Middle frontal gyrus (tissue), 1 donor: Measurements from ENCODE around the gene EVPL.
"Not testable (repeated sequence)": the region's sequence is repeated elsewhere in the genome, so short reads cannot be mapped to it uniquely, and the experiment has no call there.

Experiments
- DNase-seq: peaks from one replicate; pipeline ENCODE4 v3.0.0-alpha.2; 2015; ENCODE audit warnings: low spot score; ENCODE audit errors: extremely low spot score

The EVPL gene

DNA sequence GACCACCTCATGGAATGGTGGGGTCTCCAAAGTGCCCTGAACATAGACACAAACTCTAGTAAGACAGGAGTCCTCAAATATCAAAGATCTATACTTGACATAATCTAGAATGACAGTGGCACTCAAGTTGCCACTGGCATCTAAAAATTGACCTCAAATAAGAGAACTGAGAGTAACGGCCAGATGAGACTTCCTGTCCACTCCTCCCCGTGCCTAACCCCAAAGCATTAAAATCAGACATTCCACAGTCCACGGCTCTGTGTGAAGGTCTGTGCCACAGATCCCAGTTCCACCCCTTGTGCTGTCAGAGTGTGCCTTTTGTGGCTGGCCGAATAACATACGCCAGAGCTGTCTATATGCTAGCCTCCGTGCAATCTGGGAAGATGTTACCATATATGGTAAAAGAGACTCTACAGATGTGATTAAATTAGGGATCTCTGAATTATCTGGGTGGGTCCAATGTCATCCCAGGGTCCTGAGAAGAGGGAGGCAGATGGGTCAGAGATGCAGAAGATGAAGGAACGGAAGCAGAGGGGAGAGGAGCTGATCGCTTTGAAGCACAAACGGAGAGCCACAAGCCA lies 21.0 kb upstream of the EVPL start:
- no peak for DNase-seq

DNA sequence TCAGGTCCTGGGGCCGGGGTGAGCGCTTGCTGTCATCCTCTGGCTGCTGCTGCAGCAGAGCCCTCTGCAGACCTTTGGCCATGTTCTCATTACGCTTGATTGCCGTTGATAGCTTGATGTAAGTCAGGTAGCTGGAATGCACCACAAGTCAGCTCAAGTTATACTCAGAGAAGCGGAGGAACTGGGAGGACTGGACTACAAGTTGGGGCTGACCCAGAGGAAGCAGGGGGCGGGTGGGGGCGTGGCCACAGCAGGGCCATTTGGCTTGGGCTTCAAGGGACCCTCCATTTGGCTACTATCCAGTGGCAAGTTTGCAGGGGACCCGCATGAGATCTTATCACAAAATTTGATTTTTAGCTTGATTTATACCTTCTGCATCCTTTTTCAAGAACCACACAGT lies 19.0 kb upstream of the EVPL start:
- DNase-seq = no peak

- DNase-seq = not testable (repeated sequence)
These were observed 17.4 kb upstream of the EVPL start for GRCh38 chr17:76044475-76045007.

DNA sequence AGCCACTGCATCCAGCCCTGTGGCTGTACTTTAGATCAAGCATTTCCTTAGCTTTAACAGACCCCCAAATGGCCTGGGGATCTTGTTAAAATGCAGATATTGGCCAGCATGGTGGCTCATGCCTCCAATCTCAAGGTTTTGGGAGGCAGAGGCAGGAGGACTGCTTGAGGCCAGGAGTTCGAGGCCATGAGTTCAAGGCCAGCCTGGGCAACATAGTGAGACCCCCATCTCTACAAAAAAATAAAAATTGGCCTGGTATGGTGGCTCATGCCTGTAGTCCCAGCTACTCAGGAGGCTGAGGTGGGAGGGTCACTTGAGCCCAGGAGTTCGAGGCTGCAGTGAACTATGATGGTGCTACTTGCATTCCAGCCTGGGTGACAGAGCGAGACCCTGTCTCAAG lies 15.8 kb upstream of the EVPL start:
- DNase-seq = not testable (repeated sequence)

- DNase-seq = no peak
These were observed 13.3 kb upstream of the EVPL start for GRCh38 chr17:76040376-76040775.

DNA sequence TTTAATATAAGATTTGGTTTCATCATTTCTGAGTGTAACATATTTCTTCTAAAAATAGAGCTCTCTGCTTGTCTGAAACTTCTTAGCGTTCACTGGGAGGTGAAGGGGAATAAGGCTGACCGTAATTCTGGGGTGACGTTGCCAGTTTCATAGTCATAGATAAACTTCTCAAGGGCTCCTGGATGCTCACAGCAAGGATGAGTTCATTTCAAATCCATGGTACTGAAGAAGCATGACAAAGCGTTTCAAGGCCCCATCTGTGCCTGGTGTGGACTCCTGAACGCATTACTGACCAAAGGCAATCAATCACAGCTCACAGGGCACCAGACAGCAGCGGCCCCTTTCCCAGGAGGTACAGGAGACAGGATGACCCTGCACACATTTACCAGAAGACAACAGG lies 12.0 kb upstream of the EVPL start:
- DNase-seq = no peak

- DNase-seq = no peak
These were observed 10.9 kb upstream of the EVPL start for GRCh38 chr17:76038050-76038449.

- DNase-seq = no peak
These were observed 9.6 kb upstream of the EVPL start for GRCh38 chr17:76036497-76037261.

DNA sequence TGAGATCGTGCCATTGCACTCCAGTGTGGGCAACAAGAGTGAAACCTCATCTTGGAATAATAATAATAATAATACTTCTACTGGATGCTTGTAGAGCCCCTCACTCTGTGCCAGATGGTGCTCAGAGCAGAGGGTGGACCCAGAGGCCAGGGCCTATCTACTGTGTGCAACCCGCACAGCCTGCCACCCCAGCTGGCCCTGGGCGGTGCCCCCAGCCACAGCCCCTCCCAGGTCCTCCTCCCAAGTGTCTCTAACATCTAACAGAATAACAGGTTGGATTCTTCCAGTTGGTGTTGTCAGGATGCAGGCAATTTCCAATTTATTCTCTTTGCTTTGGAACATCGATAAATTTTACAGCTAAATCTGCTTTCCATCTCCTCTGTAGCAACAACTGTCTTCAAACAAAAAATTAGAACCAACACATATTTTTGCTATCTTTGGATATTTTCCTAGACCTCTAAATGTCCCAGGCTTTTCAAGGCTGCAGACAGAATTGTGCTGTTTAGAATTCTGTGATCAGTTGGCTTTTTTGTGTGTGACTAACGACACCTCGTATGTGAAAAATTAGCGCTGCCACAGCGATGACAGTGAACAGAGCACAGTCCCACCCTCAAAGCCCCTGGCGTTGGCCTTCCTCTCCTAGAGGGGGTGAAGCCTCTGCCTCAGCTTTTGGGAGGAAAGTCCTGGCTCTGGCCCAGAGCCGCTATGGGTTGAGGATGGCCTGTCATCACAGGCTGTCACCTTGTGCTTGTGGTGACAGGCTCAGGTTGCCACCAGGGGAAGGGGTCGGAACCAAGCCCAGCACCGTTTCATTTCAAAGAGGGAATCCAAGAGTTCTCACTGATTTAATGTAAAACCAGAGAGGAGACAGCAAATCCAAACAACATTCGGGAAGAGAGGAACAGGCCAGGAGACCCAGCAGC lies 7.6 kb upstream of the EVPL start:
- no peak for DNase-seq

- DNase-seq = no peak
These were observed 6.0 kb upstream of the EVPL start for GRCh38 chr17:76033139-76033538.

DNA sequence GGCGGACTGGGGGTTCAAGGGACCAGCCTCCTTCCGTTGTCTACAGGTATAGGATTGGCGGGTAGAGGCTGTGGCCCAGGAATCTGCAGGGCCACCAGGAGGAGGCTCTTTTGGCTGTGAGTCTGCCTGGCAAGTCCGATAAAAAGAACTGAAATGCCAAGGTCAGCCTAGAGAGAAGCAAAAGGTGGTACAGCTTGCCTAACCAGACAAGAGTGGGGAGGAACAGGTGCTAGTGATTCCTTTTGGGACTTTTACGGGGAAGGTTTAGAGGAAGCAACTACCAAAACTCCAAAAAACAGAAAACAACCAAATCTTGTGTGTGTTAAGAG lies 5.6 kb upstream of the EVPL start:
- no peak for DNase-seq

GRCh38 chr17:76032073-76032779 lies 5.1 kb upstream of the EVPL start:
- no peak for DNase-seq

DNA sequence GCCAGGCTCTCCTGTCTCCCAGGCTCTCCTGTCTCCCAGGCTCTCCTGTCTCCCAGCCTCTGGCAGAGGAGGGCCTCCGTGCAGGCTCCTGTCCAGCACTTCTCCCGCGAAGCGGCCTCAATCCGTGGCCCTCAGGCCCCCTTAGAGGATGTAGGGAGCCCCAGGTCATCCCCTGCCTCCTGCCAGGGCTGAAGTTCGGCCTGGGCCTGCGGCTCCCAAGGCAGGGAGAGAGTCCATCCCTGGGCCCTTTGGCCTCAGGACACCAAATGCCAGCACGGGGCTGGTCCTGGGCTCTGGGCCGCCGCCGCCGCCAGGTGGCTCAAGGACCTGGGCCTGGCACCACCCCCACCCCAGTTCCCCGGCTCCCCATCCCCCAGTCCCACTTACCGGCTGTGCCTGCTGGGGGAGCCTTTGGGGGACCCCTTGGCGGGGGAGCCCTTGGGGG lies 370 bp downstream of the EVPL start:
- DNase-seq = no peak

GRCh38 chr17:76025294-76025693 lies 1.8 kb downstream of the EVPL start:
- no peak for DNase-seq

DNA sequence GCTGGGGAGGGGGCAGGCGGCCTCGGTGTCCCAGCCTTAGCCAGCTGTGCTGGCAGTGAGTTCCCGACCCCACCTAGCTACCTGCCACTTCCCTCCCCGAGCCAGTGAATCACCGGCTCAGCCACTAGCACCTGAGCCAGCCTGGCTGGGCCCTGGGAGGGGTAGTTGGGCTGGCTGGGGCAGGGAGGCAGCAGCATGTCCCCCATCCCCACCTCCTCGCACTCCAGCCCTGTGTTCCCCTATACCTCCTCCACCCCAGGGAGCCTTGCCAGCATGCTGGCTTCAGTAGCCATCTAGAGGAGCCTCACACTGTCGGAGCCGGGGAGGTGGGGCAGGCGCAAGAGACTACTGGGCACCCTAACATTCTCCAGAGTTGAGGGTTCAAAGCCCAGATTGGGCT lies 2.8 kb downstream of the EVPL start:
- no peak for DNase-seq

DNA sequence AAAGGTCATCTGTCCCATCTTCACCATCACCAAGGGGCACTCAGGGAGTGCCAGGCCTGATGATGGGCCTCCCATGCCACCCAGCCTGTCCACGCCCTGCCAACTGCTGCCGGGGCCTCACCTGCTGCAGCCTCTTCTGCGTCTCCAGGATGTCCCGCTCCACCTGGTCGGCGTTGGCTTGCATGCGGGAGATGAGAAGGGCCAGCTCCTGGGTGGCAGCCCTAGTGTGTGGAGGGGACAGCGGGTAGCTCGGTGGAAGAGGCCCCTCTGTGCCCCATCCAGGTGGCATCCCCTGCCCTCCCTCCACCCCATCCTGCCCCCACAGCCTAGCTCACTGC lies 3.2 kb downstream of the EVPL start:
- DNase-seq = no peak

DNA sequence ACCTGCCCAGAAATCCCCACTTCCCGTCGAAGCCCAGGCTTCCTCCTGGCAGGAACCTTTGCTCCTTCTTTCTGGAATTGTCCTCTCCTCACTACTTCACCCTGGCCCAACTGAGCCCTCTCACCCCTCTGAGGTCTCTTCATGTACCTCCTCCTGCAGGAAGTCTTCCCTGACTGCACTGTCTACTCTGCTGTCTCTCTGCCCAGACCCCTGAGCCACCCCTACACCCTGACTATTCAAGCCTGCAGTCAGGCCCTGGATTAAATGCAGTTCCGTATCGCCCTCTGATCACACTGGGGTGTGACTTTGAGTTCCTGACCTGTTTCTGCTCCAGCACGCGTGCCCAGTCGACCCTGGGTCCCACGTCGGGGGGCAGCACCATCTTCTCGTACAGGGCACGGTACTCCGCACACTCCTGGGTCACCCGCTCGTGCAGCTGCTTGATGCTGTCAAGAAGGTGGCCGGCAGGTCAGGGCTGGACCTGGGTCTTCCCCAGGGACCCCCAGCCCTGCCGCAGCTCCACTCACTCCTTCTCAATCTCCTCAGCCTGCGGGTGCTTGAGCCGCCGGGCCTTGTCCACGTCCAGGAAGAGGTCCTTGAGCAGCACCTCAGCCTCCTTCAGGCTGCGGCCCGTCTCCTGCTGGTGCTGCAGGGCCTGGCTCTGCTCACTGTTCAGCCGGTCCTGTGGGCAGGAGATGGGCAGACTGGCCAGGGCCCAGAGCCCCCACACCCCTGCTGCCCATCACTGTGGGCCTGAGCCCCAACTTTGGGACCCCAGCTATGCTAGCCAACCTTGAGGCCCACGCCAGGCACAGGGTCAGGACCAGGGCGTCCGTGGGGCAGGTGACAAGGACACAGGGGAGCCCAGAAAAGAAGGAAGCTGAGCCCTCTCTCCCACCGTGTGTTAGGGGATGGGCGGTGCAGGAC lies 3.9 kb downstream of the EVPL start:
- no peak for DNase-seq

DNA sequence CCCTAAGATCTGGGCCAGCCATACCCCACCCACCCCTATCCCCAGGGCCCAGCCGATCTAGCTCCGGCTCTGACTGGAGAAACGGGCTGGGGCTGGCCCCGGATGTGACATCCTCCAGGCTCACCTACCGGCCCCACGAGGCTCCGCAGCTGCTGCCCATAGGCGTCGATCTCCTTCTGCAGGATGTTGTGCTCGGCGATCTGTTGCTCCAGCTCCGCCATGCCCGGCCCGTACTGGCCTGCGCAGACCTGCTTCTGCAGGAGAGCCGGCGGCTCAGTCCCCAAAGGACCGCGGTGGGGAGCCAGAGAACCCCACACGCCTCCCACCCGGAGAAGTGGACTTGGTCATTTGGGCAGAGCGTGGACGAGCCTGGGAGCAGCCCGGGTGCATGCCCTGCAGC lies 4.8 kb downstream of the EVPL start:
- DNase-seq = no peak

DNA sequence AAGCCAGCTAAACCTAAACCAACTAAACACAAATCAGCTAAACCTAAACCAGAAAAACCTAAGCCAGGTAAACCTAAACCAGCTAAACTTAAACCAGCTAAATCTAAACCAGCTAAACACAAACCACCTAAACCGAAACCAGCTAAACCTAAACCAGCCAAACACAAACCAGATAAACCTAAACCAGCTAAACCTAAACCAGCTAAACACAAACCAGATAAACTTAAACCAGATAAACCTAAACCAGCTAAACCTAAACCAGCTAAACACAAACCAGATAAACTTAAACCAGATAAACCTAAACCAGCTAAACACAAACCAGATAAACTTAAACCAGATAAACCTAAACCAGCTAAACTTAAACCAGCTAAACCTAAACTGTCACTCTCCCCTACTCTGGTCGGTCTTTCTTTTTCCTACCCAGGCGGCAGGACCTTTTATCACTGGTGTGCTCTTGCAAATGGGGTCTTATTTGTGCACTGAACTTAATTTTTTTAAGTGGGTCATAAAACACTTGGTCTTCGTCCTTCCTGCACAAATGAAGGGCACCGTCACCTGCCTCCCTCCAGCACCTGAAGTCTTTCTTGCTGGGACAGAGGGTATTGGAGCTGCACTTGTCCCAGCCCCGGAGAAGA lies 7.2 kb downstream of the EVPL start:
- no peak for DNase-seq

- no peak for DNase-seq
These were observed 8.3 kb downstream of the EVPL start for GRCh38 chr17:76018801-76019200.
